Stimulated activated CD8-positive, alpha-beta memory T cell treated with anti-CD3 and anti-CD28 coated beads, Interleukin-12 subunit alpha, Interleukin-12 subunit beta, amount 100 ng/mL, for 4 hours (primary cell): ENCODE results near the gene ZXDC.

Experiments
- DNase-seq: peaks from one replicate; pipeline ENCODE4 v3.0.0-alpha.2; 2020; ENCODE audit warnings: low read depth

The ZXDC gene

GRCh38 chr3:126510308-126510910, 34.7 kb upstream of the ZXDC start:
- no peak for DNase-seq

GRCh38 chr3:126509597-126510307, 34.1 kb upstream of the ZXDC start:
- no peak for DNase-seq

- no peak for DNase-seq
These were observed 32.9 kb upstream of the ZXDC start for GRCh38 chr3:126508564-126508964.

- DNase-seq: no peak
These were observed 32.2 kb upstream of the ZXDC start for GRCh38 chr3:126507886-126508285.

- DNase-seq: no peak
These were observed 28.0 kb upstream of the ZXDC start for GRCh38 chr3:126503701-126504100.

- no peak for DNase-seq
These were observed 27.0 kb upstream of the ZXDC start for GRCh38 chr3:126502656-126503055.

- DNase-seq: no peak
These were observed 26.0 kb upstream of the ZXDC start for GRCh38 chr3:126501736-126502135.

- no peak for DNase-seq
These were observed 25.4 kb upstream of the ZXDC start for GRCh38 chr3:126501054-126501453.

- DNase-seq: no peak
These were observed 24.3 kb upstream of the ZXDC start for GRCh38 chr3:126500016-126500415.

GRCh38 chr3:126499401-126499800, 23.7 kb upstream of the ZXDC start:
- no peak for DNase-seq

GRCh38 chr3:126498929-126499328, 23.2 kb upstream of the ZXDC start:
- DNase-seq: no peak

- no peak for DNase-seq
These were observed 22.8 kb upstream of the ZXDC start for GRCh38 chr3:126498461-126498860.

GRCh38 chr3:126497956-126498355, 22.3 kb upstream of the ZXDC start:
- no peak for DNase-seq

- no peak for DNase-seq
These were observed 21.5 kb upstream of the ZXDC start for GRCh38 chr3:126496894-126497850.

- no peak for DNase-seq
These were observed 20.1 kb upstream of the ZXDC start for GRCh38 chr3:126495786-126496185.

GRCh38 chr3:126494970-126495230, 19.2 kb upstream of the ZXDC start:
- no peak for DNase-seq

GRCh38 chr3:126494204-126494969, 18.7 kb upstream of the ZXDC start:
- no peak for DNase-seq

- no peak for DNase-seq
These were observed 18.0 kb upstream of the ZXDC start for GRCh38 chr3:126493739-126494138.

- no peak for DNase-seq
These were observed 17.4 kb upstream of the ZXDC start for GRCh38 chr3:126493051-126493450.

- no peak for DNase-seq
These were observed 15.7 kb upstream of the ZXDC start for GRCh38 chr3:126491221-126492013.

GRCh38 chr3:126490619-126491018, 14.9 kb upstream of the ZXDC start:
- DNase-seq: no peak
